GM18909 (cell line): Measurements from ENCODE around the gene LRRIQ1.
"Not testable (repeated sequence)": the region's sequence is repeated elsewhere in the genome, so short reads cannot be mapped to it uniquely, and the experiment has no call there.

Experiments
- ATAC-seq: cut with Tn5 transposase; IDR thresholded peaks from one replicate; pipeline ENCODE4 v1.9.1; 2021; ENCODE audit warnings: mild to moderate bottlenecking; ENCODE audit not compliant: unreplicated experiment, poor library complexity

The LRRIQ1 gene

GRCh38 chr12:85186236-85186635, 150.1 kb downstream of the LRRIQ1 start:
- ATAC-seq = no peak

GRCh38 chr12:85188619-85189018, 152.5 kb downstream of the LRRIQ1 start:
- ATAC-seq = no peak

DNA sequence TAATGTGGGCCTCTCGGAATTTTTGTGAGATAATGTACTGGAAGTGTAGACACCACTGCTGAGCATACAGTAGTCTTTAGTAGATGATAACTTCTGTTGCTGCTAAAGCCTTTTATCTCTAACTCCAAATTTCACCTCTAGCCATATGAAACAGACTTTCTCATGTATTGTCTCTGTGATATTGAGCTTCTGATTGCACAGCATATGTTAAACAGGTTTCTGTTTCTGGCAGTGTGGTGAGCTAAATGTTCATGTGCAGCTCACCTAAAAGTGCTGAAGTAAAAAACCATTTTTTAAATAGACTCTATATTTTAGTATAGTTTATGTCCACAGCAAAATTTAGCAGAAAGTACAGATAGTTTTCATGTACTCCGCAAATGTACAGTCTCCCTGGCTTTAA, 154.6 kb downstream of the LRRIQ1 start:
- ATAC-seq = no peak

DNA sequence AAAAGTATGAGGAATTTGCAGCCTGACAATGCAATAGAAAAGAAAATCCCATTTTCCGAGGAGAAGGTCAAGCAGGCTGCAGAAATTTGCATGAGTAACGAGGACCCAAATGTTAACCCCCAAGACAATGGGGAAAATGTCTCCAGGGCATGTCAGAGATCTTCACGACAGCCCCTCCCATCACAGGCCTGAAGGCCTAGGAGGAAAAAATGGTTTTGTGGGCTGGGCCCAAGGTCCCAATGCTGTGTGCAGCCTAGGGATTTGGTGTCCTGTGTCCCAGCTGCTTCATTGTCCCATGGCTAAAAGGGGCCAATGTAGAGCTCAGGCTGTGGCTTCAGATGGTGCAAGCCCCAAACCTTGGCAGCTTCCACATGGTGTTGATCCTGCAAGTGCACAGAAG, 167.7 kb downstream of the LRRIQ1 start:
- not testable (repeated sequence) for ATAC-seq

DNA sequence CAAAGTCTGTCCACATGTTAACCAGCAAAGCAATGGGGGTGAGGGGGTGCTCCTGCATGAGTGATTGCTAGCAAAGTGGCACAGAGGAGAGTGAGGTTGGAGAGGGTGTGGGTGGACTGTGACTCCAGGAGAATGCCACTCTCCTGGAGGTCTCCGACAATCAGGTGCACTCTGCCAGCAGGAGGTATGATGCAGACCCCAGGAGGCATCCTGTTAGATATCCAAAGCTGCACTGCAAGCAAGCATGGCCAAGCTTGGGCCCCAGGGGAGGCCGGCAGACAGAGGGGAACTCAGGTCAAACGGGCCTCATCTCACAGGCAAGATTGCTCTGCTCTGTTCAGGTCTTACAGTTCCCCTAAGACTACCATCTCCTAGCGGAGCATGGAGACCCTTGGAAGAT, 170.4 kb downstream of the LRRIQ1 start:
- ATAC-seq = no peak

DNA sequence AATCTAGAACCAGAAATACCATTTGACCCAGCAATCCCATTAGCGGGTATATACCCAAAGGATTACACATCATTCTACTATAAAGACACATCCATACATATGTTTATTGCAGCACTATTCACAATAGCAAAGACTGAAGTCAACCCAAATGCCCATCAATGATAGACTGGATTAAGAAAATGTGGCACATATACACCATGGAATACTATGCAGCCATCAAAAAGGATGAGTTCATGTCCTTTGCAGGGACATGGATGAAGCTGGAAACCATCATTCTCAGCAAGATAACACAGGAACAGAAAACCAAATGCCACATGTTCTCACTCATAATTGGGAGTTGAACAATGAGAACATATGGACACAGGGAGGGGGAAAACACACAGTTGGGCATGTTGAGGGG, 188.2 kb downstream of the LRRIQ1 start:
- not testable (repeated sequence) for ATAC-seq

GRCh38 chr12:85225501-85225900, 189.3 kb downstream of the LRRIQ1 start:
- ATAC-seq = no peak

DNA sequence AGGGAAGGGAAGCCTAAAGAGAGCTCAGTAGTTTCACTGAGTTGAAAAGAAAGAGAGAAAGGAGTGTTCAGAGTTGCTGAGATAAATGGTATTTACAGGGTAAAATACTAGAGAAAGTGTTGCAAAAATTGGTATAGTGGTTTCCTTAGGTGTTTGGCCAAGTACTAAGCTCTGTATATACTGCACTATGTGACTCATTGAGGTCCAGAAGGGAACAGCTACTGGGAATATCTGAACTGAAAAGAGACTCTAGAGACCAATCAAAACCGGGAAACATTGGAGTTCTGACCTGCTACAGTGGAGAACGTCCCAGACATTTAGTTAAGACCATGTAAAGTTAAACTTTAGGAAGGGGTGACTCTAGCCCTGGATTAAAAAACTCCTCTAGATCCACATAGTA, 201.2 kb downstream of the LRRIQ1 start:
- no peak for ATAC-seq

DNA sequence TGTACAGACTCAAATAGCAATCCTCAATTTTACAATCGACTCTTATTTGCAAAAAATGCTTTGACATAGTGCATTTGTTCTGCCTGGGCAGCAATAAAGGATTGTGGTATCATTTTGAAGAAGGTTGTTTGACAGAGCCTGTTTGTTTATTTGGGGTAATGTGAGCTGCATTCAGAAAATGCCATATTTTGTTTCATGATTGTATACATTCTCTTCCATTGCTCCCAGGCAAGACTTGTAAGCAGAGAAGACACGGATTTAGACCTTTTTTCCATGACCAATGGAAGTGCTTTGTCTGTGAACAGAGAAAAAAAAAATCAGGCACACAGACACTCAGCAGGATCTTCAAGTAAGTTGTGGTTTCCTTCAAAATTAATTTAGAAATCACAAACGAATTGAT, 208.4 kb downstream of the LRRIQ1 start:
- ATAC-seq = no peak

- no peak for ATAC-seq
Measured at GRCh38 chr12:85253853-85254252, 217.7 kb downstream of the LRRIQ1 start.

- no peak for ATAC-seq
Measured at GRCh38 chr12:85257671-85258070, 221.5 kb downstream of the LRRIQ1 start.

DNA sequence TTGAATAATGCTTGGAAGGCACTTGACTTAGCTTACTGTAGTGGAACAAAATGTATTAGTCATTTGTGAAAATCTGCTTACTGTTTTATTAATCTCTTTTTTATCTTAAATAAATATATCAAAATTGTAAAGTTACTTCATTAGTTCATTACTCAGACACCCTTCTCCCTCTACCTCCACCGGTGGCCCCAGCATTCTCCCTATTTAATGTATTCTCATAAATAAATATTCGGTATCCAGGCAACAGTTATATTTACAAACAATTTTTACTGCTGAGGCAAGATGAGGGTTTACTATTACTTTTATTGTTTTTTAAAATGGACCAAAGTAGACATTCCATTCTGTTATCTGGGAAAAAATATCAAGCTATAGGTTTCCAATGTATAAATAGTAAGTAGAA, 224.3 kb downstream of the LRRIQ1 start:
- ATAC-seq = no peak

DNA sequence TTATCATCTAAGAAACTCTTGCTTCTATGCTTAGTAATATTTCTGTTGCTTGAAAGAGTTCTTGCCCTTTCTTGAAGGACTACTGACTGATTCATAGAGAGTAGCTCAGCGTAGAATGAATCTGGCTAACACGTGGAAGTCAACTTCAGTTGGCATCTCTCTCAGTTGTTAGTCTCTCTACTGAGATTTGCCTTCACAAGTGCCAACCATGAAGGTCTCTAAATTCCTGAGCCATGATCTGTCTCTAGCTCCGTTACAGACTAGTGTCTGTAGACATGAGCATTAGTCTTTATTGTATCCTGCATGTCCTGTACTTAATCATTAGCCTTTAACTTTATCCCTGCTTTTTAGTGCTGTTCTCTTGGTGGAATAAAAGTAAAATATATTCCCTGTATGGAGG, 224.7 kb downstream of the LRRIQ1 start:
- no peak for ATAC-seq

- no peak for ATAC-seq
Measured at GRCh38 chr12:85266356-85266755, 230.2 kb downstream of the LRRIQ1 start.

DNA sequence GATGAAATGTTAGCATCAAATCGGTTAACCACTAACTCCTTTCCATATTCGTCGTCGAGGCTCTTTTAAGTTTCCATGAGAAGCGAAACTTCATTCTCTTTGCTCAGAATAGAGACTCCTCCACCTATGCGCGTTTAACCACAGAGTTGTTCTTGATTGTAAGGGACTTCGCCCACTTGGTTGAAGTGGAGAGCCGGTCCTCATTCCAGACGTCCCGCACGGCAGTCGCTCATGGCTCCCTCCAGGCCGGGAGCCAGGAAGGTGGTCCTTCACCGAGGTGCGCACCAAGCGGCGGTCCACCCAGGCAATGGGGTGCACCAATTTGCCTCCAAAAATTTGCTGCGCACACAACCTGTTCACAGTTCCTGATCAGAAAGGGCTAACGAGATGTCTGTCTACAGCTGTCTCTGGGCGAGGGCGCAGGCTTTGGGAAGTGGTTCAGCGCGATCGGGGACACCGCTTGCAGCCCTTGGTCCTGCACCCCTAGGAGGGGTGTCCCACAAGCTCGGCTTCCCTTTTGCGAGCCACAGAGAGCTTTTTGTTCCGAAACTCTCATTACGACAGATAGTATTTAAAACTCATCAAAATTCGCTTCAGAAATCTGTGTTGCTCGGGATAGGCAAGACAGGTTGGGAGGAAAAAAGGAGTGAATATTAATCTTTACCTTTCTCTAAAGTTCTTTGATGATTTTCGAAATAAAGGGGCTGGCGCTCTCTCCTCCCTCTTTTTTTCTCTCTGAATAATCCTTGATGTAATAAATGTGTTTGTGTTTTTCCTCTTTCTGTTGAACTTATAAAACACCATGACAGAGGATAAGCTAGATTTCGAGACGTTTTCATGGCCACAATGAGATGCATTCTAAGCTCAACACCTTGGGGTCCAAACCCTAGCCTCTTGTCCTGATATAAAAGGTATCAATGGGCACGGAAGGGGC, 237.5 kb downstream of the LRRIQ1 start:
- no peak for ATAC-seq

DNA sequence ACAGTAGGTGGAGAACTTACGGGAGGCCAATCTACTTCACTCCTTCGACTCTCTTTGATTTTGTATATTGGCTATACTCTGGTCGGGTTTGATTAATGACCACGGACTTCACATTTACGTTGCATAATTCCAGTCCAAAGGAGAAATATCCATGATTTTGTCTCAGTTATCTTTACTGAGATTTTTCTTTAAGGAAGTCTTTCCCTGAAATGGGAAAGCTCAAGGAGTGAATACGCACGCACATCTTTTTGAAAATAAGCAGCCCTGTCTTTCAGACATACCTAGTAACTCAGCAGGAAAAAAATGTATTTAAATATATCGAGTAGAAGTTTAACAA, 238.1 kb downstream of the LRRIQ1 start:
- ATAC-seq = no peak

- ATAC-seq = no peak
Measured at GRCh38 chr12:85275374-85275773, 239.2 kb downstream of the LRRIQ1 start.

GRCh38 chr12:85277191-85277590, 241.0 kb downstream of the LRRIQ1 start:
- ATAC-seq = no peak

- no peak for ATAC-seq
Measured at GRCh38 chr12:85277900-85278597, 241.9 kb downstream of the LRRIQ1 start.

DNA sequence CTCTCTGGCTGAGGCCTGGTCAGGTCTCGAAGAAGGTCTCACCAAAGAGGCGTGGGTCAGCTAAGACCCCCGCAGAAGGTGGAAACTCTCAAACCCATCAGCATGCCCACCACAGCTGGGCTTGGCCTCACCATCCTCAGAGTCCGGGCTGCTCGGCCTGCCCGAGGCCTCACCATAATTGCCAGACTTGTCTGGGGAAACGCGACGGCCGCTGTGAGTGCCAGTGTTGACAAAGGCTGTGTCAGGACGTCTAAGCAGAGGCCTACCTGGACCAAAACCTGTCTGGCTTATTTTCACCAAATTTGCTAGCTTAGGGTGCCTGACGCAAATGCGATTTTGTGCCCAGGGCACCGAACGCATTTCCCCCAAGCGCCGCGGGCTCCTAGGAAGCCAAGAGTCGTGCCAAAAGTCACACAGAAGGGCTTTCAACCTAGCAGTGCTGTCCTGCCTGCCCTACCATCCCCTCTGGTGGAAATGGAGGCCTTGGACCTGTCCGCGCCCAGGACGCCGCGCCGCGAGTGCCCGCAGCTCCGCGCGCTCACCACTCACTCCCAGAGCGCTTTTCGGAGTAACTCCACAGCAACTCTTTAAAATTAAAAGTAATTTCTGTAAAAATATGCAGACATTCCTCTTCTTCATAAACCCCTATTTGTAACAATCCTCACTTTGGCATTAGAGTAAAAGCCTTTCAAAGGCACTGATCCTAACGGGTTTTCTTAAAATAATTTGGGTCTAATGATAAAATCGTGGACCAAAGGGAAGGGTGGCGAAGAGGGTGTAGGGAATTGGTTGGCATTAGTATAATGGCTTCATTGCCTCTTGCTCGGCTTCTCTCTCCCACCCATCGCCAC, 242.7 kb downstream of the LRRIQ1 start:
- no peak for ATAC-seq
